HG03378 (cell line): ENCODE data around the gene SRSF3.

Experiments
- ATAC-seq: cut with Tn5 transposase; IDR thresholded peaks from one replicate; pipeline ENCODE4 v1.9.1; 2021; ENCODE audit warnings: mild to moderate bottlenecking, moderate library complexity; ENCODE audit not compliant: unreplicated experiment

Gene SRSF3

GRCh38 chr6:36622901-36623546 lies 28.9 kb downstream of the SRSF3 start:
- no peak for ATAC-seq

GRCh38 chr6:36623547-36624459 lies 29.6 kb downstream of the SRSF3 start:
- ATAC-seq, result no peak

- no peak for ATAC-seq
Measured at GRCh38 chr6:36624461-36625157, 30.4 kb downstream of the SRSF3 start.

DNA sequence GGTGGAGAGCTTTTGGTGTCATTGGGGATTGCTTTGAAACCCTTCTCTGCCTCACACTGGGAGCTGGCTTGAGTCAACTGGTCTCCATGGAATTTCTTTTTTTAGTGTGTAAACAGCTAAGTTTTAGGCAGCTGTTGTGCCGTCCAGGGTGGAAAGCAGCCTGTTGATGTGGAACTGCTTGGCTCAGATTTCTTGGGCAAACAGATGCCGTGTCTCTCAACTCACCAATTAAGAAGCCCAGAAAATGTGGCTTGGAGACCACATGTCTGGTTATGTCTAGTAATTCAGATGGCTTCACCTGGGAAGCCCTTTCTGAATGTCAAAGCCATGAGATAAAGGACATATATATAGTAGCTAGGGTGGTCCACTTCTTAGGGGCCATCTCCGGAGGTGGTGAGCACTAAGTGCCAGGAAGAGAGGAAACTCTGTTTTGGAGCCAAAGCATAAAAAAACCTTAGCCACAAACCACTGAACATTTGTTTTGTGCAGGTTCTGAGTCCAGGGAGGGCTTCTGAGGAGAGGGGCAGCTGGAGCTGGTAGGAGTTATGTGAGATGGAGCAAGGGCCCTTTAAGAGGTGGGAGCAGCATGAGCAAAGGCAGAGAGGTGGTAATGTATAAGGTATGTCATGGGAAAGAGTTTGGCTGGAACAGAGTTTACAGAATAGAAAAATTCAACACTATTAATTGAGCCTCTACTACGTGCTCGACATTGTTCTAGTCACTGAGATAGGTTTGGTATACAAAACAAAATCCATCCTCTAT lies 31.2 kb downstream of the SRSF3 start:
- ATAC-seq, result no peak

DNA sequence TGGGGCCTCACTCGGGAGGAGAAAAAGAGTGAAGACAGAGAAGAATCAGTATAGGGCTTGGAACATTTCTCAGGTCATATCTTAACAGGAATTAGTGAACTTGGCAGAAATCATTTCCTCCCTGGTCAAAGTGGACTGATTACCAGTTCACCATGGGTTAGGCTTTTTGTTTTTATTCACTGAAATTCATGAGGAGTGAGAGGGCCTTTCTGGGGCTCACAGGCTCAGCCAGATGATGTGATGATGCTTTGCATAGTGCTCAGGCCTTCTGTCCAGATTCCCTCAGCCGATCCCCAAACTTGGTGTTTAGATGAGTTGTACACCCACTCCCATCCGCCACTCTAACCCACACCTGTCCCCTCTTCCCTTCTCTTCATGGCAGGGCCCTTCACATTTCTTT lies 32.5 kb downstream of the SRSF3 start:
- ATAC-seq, result no peak

- ATAC-seq, result no peak
Measured at GRCh38 chr6:36627141-36627540, 33.0 kb downstream of the SRSF3 start.

- ATAC-seq, result no peak
Measured at GRCh38 chr6:36627801-36628246, 33.7 kb downstream of the SRSF3 start.

DNA sequence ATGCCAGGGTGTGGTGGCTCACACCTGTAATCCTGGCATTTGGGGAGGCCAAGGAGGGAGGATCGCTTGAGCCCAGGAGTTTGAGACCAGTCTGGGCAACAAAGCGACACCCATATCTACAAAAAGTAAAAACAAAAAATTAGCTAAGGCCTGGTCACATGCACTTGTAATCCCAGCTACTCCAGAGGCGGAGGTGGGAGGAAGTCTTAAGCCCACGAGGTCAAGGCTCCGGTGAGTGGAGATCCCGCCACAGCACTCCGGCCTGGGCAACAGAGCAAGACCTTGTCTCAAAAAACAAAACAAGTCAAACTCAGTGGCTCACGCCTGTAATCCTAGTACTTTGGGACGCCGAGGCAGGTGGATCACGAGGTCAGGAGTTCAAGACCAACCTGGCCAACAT lies 35.6 kb downstream of the SRSF3 start:
- no peak for ATAC-seq

DNA sequence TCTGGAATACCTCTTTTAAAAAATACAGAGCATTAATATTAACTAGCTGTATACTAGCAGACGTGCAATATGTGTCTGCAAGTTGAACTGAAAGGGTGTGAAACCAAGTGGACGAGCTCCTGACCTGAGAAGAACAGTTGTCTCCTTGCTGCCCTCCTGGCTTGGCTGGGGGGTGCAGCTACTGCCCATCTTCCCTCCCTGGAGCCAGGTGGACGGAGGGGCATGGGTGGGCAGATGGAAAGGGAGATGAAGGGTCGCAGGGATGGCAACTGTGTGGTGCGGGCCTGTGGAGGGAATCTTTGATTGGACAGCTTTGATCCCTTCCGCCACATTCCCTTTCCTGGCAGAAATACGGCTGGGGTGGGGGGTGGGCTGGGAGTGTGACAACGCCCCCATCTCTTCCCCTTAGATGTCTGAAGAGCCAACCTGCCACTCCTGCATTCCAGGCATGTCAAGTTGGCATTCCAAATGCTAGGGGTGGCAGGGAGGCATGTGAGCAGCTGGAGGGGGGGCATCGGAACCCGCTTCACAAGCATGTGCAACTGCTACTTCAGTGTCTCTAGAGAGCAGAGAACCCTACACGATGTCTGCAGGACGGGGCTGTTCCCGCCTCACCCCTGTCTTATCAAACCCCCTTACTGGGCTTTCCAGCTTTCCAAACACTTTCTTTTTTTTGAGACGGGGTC lies 37.3 kb downstream of the SRSF3 start:
- no peak for ATAC-seq

GRCh38 chr6:36633370-36633769 lies 39.2 kb downstream of the SRSF3 start:
- ATAC-seq, result no peak

GRCh38 chr6:36633915-36634314 lies 39.8 kb downstream of the SRSF3 start:
- ATAC-seq, result no peak

GRCh38 chr6:36634317-36635108 lies 40.4 kb downstream of the SRSF3 start:
- ATAC-seq, result no peak

DNA sequence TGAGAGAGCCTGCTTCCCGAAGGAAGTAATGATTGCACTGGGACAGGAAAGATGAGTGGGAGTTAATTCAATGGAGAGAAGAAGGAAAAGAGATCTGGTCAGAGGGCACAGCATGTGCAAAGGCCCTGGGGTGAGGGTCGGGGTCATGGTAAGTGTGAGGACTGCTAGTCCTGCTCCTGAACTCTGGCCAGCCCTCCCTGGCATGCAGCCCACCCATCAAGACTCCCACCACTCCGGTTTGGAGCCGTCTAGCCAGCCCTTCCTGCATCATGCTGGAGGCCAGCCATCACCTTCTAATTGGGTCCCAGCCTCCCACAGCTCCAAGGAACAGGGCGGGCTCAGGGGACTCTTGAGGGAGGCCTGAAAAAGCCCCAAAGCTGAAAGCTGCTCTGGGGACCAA lies 42.1 kb downstream of the SRSF3 start:
- no peak for ATAC-seq

DNA sequence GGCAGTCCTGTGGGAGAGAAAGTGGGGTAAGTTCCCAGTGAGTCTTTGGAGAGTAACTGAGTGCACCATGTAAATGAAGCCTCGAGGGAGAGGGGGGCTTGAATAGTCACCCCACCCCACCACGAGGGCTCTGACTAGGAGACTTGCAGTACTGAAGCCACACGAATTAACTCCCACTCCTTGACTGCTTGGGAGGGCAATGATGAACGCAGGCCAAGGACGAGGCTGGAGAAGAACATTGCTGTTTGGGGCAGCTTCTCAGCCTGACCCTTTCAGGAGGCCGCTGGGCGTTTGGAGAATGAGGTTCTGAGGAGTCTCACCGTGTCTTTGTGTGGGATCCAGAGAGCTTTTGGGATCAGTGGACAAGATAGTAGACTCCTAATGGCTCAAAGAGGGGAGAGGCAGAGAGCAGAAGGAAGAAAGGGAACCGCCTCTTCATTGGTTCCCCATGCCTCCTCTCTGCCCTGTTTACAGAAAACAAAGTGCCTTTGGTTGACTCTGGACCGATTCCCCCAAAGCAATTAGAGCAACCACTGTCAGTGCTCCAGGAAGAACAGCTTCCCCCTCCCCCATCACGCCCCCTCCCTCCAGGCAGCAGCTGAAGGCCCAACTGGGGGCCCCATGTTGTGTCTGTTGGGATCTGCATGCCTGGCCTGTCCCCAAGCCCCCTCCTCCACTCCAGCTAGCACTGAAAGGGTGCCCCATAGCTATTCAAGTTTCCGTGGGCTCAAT lies 42.7 kb downstream of the SRSF3 start:
- ATAC-seq, result no peak

DNA sequence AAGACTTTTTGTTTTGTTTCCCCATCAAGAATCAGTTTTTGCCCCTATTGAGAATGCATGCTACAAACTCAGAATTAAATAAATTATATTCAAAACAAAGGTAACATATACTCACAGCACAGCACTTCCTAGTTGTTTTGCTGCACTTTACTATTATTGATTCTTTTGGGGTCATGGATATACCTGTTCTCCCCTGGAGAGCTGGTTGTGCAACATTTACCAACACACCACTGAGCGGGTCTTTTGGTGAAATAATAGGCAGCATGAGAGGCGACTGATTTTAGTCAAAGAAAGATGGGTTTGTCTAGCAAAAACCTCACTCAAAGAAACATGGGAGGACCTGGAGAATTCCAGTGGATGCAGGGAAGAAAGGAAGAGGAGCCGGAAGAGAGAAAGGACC lies 44.4 kb downstream of the SRSF3 start:
- ATAC-seq, result no peak

DNA sequence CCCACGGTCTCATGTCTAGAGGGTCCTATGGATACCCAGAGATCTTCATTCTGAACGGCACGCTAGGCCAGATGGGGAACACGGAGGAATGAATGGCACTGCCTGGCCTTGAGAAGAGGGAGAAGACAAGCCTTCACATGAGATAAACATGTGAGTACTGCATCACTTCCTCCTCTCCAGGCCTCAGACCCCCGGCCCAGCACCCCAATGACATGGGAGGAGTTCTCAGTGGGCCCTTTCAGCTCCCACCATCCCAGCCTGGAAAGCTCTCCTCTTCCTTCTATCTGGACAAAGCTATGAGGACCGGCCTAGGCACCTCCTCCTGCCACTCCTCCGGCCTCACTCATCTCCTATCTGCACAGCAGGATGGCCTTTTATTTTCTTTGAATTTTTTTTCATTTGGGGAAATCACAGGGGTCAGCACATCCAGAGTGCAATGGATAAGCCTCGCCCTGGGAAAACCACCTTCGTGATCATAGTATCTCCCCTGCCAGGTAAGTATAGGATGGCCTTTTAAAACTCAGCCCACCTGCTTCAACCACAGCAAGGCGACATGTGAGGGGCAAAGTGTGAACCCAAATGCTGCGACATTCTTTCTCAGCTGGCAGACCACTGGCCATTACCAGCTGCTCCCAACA lies 45.1 kb downstream of the SRSF3 start:
- no peak for ATAC-seq

- ATAC-seq, result no peak
Measured at GRCh38 chr6:36641543-36641942, 47.4 kb downstream of the SRSF3 start.
